AG04450 (cell line): ENCODE results near the gene SH3BGRL2. TPM values are rescaled to one million over a fixed set of nuclear protein-coding genes. Genes with fewer than 3 reads are reported as not detected.

Source experiments
- CTCF ChIA-PET: fragments of 300-600, 350-600 bp; formaldehyde crosslinking; extraction: SDS; loops from one replicate; lab custom pipeline; 2022; ENCODE audit warnings: antibody characterized with exemption, inconsistent platforms; lab: Charles Lee
- POLR2A ChIA-PET: fragments of 350-600 bp; formaldehyde crosslinking; extraction: SDS; loops from one replicate; lab custom pipeline; 2021; ENCODE audit warnings: antibody characterized with exemption, inconsistent platforms; lab: Yijun Ruan, JAX
- DNase-seq: peaks from one replicate; pipeline ENCODE4 v3.0.0-alpha.2; 2011; ENCODE audit warnings: low read depth, low spot score
- H3K27ac ChIP-seq: one replicate; pipeline ENCODE4 v1.5.1; 2012; ENCODE audit warnings: low read depth, low read length, control low read depth
- H3K27me3 ChIP-seq: one replicate; pipeline ENCODE4 v1.6.0; 2012; ENCODE audit warnings: low read length; ENCODE audit not compliant: control insufficient read depth, insufficient read depth
- H3K4me3 ChIP-seq: 2 replicates; pipeline ENCODE4 v1.5.1; 2011; ENCODE audit warnings: mild to moderate bottlenecking, low read depth, low read length, control low read depth
- H3K9me3 ChIP-seq: 2 replicates; pipeline ENCODE4 v1.5.1; 2012; ENCODE audit warnings: low read length; ENCODE audit not compliant: control insufficient read depth, insufficient read depth
- polyA minus RNA-seq: library from RNA; depleted of rRNA, polyadenylated mRNA; stranded (reverse); fragments of >200 nt; gene quantifications from 2 replicates; pipeline ENCODE4 v1.2.3, GENCODE V29; 2011; rRNA and poly(A)+ RNA removed
- polyA plus RNA-seq: library from polyadenylated mRNA; depleted of rRNA; stranded (reverse); fragments of >200 nt; gene quantifications from 2 replicates; pipeline ENCODE4 v1.2.3, GENCODE V29; 2011; rRNA removed
- TF ChIP-seq, protein P1 (sequence below): IDR thresholded peaks from 2 replicates; pipeline ENCODE4 v1.5.1; 2011; ENCODE audit warnings: low read depth, low read length, control low read depth, inconsistent platforms

SH3BGRL2 gene
- 4.4 and 5.4 TPM in 2 replicates for polyA plus RNA-seq
- 1.9 and 4.2 TPM in 2 replicates for polyA minus RNA-seq

DNA sequence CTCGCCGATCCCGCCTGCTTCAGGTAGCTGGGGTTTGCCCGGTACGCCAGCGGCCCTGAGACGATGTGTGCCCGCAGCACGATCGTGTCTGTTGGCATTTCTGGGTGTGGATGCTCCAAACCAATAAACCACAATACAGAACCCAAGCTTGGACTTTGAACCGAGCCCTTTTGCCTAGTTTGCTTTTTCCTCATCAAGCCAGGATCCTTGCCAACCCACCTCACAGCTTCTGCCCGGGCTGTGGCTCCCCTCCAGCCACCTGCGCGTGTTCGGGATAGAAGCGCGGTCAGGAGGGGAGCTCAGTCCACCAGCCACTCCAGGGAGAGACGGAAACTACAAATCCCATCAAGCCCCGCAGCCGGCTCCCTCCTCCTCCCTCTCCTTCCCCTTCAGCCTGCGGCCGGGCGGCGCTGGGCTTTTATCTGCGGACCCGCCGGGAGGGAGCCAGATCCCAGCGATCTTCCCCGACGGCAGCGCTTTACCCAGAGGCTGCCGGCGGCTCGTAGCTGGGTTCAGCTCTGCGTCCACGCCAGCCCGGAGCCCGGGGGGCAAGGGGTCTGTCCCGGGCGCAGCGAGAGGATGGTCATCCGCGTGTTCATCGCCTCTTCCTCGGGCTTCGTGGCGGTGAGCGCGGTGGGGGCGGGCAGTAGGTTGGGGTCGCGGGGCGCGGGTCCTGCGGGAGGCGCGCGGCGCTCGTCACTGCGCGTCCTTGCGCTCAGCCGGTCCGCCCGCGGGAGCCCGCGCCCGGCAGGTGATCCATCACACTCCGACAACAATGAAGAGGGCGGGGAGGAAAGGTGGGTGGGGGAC is at the start of gene SH3BGRL2:
TSS of gene SH3BGRL2 (plus strand) at position 447 of the 810 bp plus-strand sequence. CDS start at position 580, 133 bp downstream.
- ChIA-PET POLR2A (no interaction called here), CTCF (interaction anchor here (0.9 to 1.7 kb wide), 4 partner anchors 41 to 237 kb away, joined by 3 to 9 read pairs (median 4); no protein-coding TSS in a partner anchor)
- TF ChIP-seq, protein P1, sequence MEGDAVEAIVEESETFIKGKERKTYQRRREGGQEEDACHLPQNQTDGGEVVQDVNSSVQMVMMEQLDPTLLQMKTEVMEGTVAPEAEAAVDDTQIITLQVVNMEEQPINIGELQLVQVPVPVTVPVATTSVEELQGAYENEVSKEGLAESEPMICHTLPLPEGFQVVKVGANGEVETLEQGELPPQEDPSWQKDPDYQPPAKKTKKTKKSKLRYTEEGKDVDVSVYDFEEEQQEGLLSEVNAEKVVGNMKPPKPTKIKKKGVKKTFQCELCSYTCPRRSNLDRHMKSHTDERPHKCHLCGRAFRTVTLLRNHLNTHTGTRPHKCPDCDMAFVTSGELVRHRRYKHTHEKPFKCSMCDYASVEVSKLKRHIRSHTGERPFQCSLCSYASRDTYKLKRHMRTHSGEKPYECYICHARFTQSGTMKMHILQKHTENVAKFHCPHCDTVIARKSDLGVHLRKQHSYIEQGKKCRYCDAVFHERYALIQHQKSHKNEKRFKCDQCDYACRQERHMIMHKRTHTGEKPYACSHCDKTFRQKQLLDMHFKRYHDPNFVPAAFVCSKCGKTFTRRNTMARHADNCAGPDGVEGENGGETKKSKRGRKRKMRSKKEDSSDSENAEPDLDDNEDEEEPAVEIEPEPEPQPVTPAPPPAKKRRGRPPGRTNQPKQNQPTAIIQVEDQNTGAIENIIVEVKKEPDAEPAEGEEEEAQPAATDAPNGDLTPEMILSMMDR = no peak

DNA sequence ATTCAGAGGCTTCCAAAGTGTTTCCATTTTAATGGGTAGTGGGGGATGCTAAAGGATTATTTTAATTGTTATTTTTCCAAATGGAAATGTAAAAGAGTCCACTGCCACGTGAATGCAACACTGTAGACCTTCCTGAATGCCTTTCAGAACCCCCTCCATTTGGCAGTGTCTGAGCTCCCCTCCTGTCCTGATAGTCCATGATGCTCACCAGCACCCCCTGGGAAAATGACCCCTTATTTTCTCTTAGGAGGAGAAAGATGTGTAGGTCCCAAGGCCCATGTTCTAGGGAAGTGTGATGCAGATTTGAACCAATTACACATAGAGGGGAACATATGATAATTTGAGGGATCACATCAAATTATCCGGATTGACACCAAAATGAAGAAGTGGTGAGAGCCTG is 46.8 kb upstream of the SH3BGRL2 start:
- ChIA-PET POLR2A (no interaction called here), CTCF (no interaction called here)
- no peaks in the 10 kb centered on the region for H3K9me3 ChIP-seq
- H3K27ac ChIP-seq = no peak overlapping the region
- TF ChIP-seq, protein P1 = no peak
- no peaks in the 10 kb centered on the region for H3K27me3 ChIP-seq
- no peak overlapping the region for H3K4me3 ChIP-seq
- no peak for DNase-seq

More for the DNA sequence above, at the start of gene SH3BGRL2:
- Histone ChIP-seq H3K27me3 (no peaks in the 10 kb centered on the region), H3K9me3 (no peaks in the 10 kb centered on the region), H3K27ac (no peak within 1 kb of the TSS), H3K4me3 (peak within 1 kb of the TSS; percentile 78)
- peak; percentile 24 for DNase-seq

DNA sequence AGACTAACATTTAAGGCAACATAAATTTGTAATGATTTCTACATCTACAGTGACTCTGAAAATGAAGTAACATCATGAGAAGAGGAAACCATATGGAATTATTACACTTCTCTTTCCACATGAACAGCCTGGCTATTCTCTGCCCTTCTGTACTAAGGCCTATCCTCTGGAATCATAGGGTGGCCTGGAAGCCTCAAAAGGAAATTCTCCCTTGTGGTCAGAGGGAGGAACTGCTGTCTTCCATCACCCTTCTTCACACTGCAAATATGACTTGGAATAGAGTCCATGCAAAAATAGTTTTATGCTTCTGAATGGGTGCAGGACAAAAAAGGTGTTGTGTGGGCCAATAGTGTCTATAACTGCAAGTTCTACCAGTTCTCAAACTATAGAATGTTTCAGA is 44.6 kb upstream of the SH3BGRL2 start:
- Histone ChIP-seq H3K4me3 (no peak overlapping the region), H3K27me3 (no peaks in the 10 kb centered on the region), H3K9me3 (no peaks in the 10 kb centered on the region), H3K27ac (no peak overlapping the region)
- no peak for DNase-seq
- CTCF ChIA-PET = interaction anchor here (0.6 to 1.4 kb wide), 2 partner anchors 12 to 63 kb away, joined by 3 to 5 read pairs; no protein-coding TSS in a partner anchor
- POLR2A ChIA-PET = no interaction called here
- TF ChIP-seq, protein P1 = peak; percentile 66

DNA sequence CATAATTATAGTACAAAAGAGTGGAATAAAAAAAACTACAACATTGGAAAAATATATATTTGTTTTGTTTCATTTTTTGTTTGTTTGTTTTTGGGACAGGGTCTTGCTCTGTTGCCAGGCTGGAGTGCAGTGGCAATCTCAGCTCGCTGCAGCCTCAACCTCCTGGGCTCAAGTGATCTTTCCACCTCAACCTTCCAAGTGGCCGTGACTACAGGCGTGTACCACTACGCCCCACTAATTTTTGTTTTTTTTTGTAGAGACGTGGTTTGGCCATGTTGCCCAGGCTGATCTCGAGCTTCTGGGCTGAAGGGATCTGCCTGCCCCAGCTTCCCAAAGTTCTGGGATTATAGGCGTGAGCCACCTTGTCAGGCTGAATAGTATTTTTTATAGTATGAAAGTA is 41.4 kb upstream of the SH3BGRL2 start:
- ChIA-PET POLR2A (no interaction called here), CTCF (no interaction called here)
- TF ChIP-seq, protein P1 = no peak
- Histone ChIP-seq H3K27ac (no peak overlapping the region), H3K27me3 (no peaks in the 10 kb centered on the region), H3K4me3 (no peak overlapping the region), H3K9me3 (no peaks in the 10 kb centered on the region)
- no peak for DNase-seq

DNA sequence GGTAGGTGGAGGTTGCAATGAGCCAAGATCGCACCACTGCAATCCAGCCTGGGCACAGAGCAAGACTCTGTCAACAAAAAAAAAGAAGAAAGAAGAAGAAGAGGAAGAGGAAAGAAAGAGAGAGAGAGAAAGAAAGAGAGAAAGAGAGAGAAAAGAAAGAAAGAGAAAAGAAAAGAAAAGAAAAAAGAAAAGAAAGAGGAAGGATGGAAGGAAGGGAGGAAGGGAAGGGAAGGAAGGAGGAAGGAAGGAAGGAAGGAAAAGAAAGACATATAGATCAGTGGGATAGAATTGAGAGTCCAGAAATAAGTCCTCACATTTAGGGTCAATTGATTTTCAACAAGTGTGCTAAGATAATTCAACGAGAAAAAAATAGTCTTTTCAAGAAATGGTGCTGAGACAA is 34.0 kb upstream of the SH3BGRL2 start:
- H3K27me3 ChIP-seq = no peaks in the 10 kb centered on the region
- POLR2A ChIA-PET = no interaction called here
- H3K9me3 ChIP-seq = no peaks in the 10 kb centered on the region
- H3K27ac ChIP-seq = no peak overlapping the region
- DNase-seq = no peak
- CTCF ChIA-PET = no interaction called here
- no peak overlapping the region for H3K4me3 ChIP-seq
- TF ChIP-seq, protein P1 = no peak
